HepG2 (cell line): Measurements from ENCODE around the gene LYZL2. TPM values are rescaled to one million over a fixed set of nuclear protein-coding genes. Genes with fewer than 3 reads are reported as not detected.

Experiments used
- BHLHE40 ChIP-seq: IDR thresholded peaks from 2 replicates; pipeline ENCODE4 v1.6.1; 2011; ENCODE audit warnings: low read length, improper control_type of control experiment
- CHD4 ChIP-seq: fragments of 200-600 bp; sonication (generic); IDR thresholded peaks from 2 replicates; pipeline ENCODE4 v1.7.0; 2017; ENCODE audit warnings: mild to moderate bottlenecking, low read length, borderline replicate concordance
- MLLT10 ChIP-seq: sonication (generic); formaldehyde crosslinking; IDR thresholded peaks from 2 replicates; pipeline ENCODE4 v1.4.0; 2020; ENCODE audit warnings: missing genetic modification reagents
- PLRG1 ChIP-seq: fragments of 450-650 bp; conservative IDR thresholded peaks from 2 replicates; pipeline ENCODE4 v1.6.1; 2016
- POLR2A ChIP-seq, 2 experiments: IDR thresholded peaks; 2 replicates each; pipeline ENCODE4 v1.6.1; 2011; ENCODE audit warnings: low read depth in 2 of 2, low read length in 2 of 2, mild to moderate bottlenecking in 1 of 2, moderate library complexity in 1 of 2; ENCODE audit not compliant: insufficient read depth in 1 of 2
- PRMT3 ChIP-seq: sonication (generic); formaldehyde crosslinking; IDR thresholded peaks from 2 replicates; pipeline ENCODE4 v1.8.1; 2022; ENCODE audit warnings: low read depth, mild to moderate bottlenecking, moderate library complexity, missing genetic modification reagents, borderline replicate concordance
- ZMAT3 ChIP-seq: sonication (generic); formaldehyde crosslinking; conservative IDR thresholded peaks from 2 replicates; pipeline ENCODE4 v1.7.0; 2021; ENCODE audit warnings: missing genetic modification reagents
- ZNF101 ChIP-seq: sonication (generic); formaldehyde crosslinking; IDR thresholded peaks from 2 replicates; pipeline ENCODE4 v1.4.0; 2020; ENCODE audit warnings: mild to moderate bottlenecking, low read depth, missing genetic modification reagents, borderline replicate concordance
- ZNF253 ChIP-seq: sonication (generic); formaldehyde crosslinking; IDR thresholded peaks from 2 replicates; pipeline ENCODE4 v1.8.0; 2022; ENCODE audit warnings: mild to moderate bottlenecking, missing genetic modification reagents, borderline replicate concordance
- ZNF292 ChIP-seq: sonication (generic); formaldehyde crosslinking; IDR thresholded peaks from 2 replicates; pipeline ENCODE4 v1.8.1; 2022; ENCODE audit warnings: mild to moderate bottlenecking, low read depth, missing genetic modification reagents, borderline replicate concordance
- ZNF879 ChIP-seq: sonication (generic); formaldehyde crosslinking; IDR thresholded peaks from 2 replicates; pipeline ENCODE4 v1.8.1; 2023; ENCODE audit warnings: missing genetic modification reagents
- polyA plus RNA-seq, 8 experiments: library from polyadenylated mRNA; depleted of rRNA in 3 of 8; stranded (reverse) in 7 of 8; unstranded in 1 of 8; fragments of >200 nt; fragmentation: Illumina TruSeq in 4 of 8; extraction: Trizol in 4 of 8; gene quantifications; 2 replicates each; pipeline versions ENCODE4 v1.2.1 to v1.2.3, GENCODE V29; 2011 to 2016; ENCODE audit warnings: low read depth in 4 of 8, missing spikeins in 1 of 8, mixed read lengths in 1 of 8; ENCODE audit not compliant: insufficient read depth in 1 of 8
- total RNA-seq, 5 experiments: library from RNA; depleted of rRNA; stranded (reverse); fragments of >200 nt; fragmentation: Illumina TruSeq; extraction: Trizol; gene quantifications; 2 replicates each; pipeline ENCODE4 v1.2.3, GENCODE V29; 2016; ENCODE audit warnings: low read depth in 1 of 5
- TF ChIP-seq, protein P1 (sequence below), 2 experiments: fragments of 450-650 bp in 1 of 2; sonication (generic) in 1 of 2; formaldehyde crosslinking in 1 of 2; IDR thresholded peaks; 2 replicates each; pipeline versions ENCODE4 v1.6.1 to v1.8.0; 2016 to 2022; ENCODE audit warnings: antibody characterized with exemption in 1 of 2, mild to moderate bottlenecking in 1 of 2, missing genetic modification reagents in 1 of 2
- TF ChIP-seq, protein P2 (sequence below): IDR thresholded peaks from 2 replicates; pipeline ENCODE4 v1.6.1; 2016; ENCODE audit warnings: low read depth
- TF ChIP-seq, protein P3 (sequence below): sonication (generic); formaldehyde crosslinking; IDR thresholded peaks from 2 replicates; pipeline ENCODE4 v1.8.0; 2023; ENCODE audit warnings: mild to moderate bottlenecking, missing genetic modification reagents
- TF ChIP-seq, protein P4 (sequence below): sonication (generic); formaldehyde crosslinking; IDR thresholded peaks from 2 replicates; pipeline ENCODE4; 2020; ENCODE audit warnings: missing genetic modification reagents, mild to moderate bottlenecking, borderline replicate concordance

LYZL2 gene
- total and polyA plus RNA-seq, 2 of the 13 experiments (the other 11 are each of a cell fraction or from before 2014, with no cell fraction given) = 0.20 to 0.63 TPM

DNA sequence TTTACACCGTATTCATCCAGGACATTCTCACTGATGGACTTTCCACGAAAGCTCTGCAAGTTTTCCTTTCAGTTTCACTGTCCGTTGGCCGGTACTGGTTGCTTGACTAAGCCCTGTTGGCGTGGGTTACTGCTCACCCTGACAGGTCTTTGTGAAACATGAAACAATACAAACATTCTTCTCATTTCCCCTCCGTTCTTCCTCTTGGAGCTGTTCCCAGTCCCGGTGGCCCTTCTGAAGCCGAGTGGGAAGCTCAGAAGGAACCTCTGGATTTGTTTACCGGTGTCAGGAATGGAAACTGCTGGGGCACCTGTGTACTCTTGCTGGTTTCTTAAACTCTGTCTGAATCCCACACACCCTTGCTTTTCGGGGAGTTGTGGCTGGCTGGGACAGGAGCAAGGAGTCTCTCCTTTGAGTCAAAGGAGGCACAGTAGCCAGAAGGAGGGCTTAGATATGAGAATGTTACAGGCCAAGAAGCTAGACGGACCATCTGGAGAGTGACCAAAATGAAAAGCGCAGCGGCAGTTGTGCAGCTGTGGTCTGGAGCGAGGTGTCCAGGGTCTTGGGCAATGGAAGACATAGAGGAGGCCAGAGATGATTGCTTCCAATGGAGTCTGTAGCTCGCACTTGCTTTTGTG, 45.7 kb downstream of the LYZL2 start (continued):
- TF ChIP-seq, protein P1, sequence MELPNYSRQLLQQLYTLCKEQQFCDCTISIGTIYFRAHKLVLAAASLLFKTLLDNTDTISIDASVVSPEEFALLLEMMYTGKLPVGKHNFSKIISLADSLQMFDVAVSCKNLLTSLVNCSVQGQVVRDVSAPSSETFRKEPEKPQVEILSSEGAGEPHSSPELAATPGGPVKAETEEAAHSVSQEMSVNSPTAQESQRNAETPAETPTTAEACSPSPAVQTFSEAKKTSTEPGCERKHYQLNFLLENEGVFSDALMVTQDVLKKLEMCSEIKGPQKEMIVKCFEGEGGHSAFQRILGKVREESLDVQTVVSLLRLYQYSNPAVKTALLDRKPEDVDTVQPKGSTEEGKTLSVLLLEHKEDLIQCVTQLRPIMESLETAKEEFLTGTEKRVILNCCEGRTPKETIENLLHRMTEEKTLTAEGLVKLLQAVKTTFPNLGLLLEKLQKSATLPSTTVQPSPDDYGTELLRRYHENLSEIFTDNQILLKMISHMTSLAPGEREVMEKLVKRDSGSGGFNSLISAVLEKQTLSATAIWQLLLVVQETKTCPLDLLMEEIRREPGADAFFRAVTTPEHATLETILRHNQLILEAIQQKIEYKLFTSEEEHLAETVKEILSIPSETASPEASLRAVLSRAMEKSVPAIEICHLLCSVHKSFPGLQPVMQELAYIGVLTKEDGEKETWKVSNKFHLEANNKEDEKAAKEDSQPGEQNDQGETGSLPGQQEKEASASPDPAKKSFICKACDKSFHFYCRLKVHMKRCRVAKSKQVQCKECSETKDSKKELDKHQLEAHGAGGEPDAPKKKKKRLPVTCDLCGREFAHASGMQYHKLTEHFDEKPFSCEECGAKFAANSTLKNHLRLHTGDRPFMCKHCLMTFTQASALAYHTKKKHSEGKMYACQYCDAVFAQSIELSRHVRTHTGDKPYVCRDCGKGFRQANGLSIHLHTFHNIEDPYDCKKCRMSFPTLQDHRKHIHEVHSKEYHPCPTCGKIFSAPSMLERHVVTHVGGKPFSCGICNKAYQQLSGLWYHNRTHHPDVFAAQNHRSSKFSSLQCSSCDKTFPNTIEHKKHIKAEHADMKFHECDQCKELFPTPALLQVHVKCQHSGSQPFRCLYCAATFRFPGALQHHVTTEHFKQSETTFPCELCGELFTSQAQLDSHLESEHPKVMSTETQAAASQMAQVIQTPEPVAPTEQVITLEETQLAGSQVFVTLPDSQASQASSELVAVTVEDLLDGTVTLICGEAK (IDR thresholded peaks at IDR 0.05) = no peak
- TF ChIP-seq, protein P1 (CRISPR knock-in tag; IDR thresholded peaks at IDR 0.05) = no peak
- TF ChIP-seq ZNF253 (CRISPR knock-in tag) (no peak), ZNF292 (CRISPR knock-in tag) (no peak; the same call in 1 of the 2 replicates), POLR2A (IDR thresholded peaks at IDR 0.05; ENCODE audit: insufficient read depth in 1 of 2, low read depth in 2 of 2, low read length in 2 of 2) (no peak), ZNF101 (no peak), PLRG1 (no peak), MLLT10 (CRISPR knock-in tag) (no peak), ZNF879 (CRISPR knock-in tag) (no peak), CHD4 (no peak; the same call in 1 of the 2 replicates), BHLHE40 (no peak), ZMAT3 (CRISPR knock-in tag) (no peak), PRMT3 (CRISPR knock-in tag) (no peak)
- TF ChIP-seq, protein P2, sequence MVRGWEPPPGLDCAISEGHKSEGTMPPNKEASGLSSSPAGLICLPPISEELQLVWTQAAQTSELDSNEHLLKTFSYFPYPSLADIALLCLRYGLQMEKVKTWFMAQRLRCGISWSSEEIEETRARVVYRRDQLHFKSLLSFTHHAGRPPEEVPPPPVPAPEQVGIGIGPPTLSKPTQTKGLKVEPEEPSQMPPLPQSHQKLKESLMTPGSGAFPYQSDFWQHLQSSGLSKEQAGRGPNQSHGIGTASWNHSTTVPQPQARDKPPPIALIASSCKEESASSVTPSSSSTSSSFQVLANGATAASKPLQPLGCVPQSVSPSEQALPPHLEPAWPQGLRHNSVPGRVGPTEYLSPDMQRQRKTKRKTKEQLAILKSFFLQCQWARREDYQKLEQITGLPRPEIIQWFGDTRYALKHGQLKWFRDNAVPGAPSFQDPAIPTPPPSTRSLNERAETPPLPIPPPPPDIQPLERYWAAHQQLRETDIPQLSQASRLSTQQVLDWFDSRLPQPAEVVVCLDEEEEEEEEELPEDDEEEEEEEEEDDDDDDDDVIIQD (CRISPR knock-in tag) = no peak
- TF ChIP-seq, protein P3, sequence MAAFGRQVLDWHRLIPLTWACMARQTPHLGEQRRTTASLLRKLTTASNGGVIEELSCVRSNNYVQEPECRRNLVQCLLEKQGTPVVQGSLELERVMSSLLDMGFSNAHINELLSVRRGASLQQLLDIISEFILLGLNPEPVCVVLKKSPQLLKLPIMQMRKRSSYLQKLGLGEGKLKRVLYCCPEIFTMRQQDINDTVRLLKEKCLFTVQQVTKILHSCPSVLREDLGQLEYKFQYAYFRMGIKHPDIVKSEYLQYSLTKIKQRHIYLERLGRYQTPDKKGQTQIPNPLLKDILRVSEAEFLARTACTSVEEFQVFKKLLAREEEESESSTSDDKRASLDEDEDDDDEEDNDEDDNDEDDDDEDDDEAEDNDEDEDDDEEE = no peak
- TF ChIP-seq, protein P4, sequence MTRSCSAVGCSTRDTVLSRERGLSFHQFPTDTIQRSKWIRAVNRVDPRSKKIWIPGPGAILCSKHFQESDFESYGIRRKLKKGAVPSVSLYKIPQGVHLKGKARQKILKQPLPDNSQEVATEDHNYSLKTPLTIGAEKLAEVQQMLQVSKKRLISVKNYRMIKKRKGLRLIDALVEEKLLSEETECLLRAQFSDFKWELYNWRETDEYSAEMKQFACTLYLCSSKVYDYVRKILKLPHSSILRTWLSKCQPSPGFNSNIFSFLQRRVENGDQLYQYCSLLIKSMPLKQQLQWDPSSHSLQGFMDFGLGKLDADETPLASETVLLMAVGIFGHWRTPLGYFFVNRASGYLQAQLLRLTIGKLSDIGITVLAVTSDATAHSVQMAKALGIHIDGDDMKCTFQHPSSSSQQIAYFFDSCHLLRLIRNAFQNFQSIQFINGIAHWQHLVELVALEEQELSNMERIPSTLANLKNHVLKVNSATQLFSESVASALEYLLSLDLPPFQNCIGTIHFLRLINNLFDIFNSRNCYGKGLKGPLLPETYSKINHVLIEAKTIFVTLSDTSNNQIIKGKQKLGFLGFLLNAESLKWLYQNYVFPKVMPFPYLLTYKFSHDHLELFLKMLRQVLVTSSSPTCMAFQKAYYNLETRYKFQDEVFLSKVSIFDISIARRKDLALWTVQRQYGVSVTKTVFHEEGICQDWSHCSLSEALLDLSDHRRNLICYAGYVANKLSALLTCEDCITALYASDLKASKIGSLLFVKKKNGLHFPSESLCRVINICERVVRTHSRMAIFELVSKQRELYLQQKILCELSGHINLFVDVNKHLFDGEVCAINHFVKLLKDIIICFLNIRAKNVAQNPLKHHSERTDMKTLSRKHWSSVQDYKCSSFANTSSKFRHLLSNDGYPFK = no peak
